ENCODE measurements around the gene ZFYVE16. TPM values are rescaled to one million over a fixed set of nuclear protein-coding genes. Genes with fewer than 3 reads are reported as not detected.

Gene ZFYVE16
- total RNA-seq, 4 donors from 2014 or later = 31.8 to 64.7 (median 45.2) TPM

DNA sequence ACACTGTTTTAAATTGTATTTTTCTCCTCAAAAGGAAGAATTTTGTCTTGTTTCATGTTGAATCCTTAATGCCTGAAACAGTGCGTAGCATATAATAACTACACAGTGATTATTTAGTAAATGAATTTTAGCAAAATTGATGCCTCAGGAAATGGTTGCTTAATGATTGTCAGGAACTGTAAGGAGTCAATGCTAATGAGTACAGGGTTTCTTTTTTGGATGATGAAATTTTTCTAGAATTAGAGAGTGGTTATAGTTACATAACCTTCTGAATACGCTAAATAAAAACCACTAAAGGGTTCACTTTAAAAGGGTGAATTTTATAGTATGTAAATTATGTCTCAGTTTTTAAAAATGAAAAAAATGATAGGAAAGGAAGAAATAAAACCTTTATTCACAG, 94.9 kb downstream of the ZFYVE16 start:
- WGBS, 2 donors = 98 to 99% methylated on average over 2 of the region's 2 CpGs
- no peaks in the 10 kb centered on the region for H3K4me1 ChIP-seq
- no peaks in the 10 kb centered on the region for H3K27me3 ChIP-seq
- H3K27ac ChIP-seq = no peak overlapping the region
- intact Hi-C loops (cut with DNase I) = no loop called here
- no peaks in the 10 kb centered on the region for H3K36me3 ChIP-seq
- TF ChIP-seq, protein P1, sequence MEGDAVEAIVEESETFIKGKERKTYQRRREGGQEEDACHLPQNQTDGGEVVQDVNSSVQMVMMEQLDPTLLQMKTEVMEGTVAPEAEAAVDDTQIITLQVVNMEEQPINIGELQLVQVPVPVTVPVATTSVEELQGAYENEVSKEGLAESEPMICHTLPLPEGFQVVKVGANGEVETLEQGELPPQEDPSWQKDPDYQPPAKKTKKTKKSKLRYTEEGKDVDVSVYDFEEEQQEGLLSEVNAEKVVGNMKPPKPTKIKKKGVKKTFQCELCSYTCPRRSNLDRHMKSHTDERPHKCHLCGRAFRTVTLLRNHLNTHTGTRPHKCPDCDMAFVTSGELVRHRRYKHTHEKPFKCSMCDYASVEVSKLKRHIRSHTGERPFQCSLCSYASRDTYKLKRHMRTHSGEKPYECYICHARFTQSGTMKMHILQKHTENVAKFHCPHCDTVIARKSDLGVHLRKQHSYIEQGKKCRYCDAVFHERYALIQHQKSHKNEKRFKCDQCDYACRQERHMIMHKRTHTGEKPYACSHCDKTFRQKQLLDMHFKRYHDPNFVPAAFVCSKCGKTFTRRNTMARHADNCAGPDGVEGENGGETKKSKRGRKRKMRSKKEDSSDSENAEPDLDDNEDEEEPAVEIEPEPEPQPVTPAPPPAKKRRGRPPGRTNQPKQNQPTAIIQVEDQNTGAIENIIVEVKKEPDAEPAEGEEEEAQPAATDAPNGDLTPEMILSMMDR (IDR thresholded peaks at IDR 0.05) = no peak
- no peak for TF ChIP-seq POLR2A (IDR thresholded peaks at IDR 0.05)
- H3K9me3 ChIP-seq = no peaks in the 10 kb centered on the region
- DNase-seq = no peak
- H3K4me3 ChIP-seq (replicated peaks in 1 of 3) = no peak overlapping the region

DNA sequence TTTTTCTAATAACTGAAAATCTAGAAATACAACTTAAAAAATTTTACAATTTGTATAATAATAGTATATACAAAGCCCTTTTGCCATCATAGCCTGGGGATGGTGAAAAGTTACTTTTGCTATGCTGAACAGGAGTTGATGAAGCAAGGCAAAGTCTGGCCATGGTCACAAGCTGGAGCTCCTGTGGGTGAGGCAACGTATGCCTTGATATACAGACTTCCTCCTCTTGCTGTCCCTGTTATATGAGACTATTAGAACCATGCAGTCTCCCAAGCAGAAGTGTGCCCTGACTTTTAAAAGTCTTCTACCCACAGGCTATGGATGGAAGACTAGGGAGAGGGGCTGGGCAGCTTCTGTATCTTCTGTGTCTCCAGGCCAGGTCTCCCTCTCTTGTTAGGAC, 95.8 kb downstream of the ZFYVE16 start:
- Histone ChIP-seq H3K4me3 (replicated peaks in 1 of 3) (no peak overlapping the region), H3K4me1 (no peaks in the 10 kb centered on the region), H3K27me3 (no peaks in the 10 kb centered on the region), H3K9me3 (no peaks in the 10 kb centered on the region), H3K36me3 (no peaks in the 10 kb centered on the region), H3K27ac (no peak overlapping the region)
- no peak for TF ChIP-seq POLR2A (IDR thresholded peaks at IDR 0.05)
- TF ChIP-seq, protein P1 (IDR thresholded peaks at IDR 0.05) = no peak
- 85 to 94% methylated on average over 1 of the region's 1 CpG for WGBS, 2 donors
- DNase-seq = no peak
- intact Hi-C loops (cut with DNase I) = no loop called here

DNA sequence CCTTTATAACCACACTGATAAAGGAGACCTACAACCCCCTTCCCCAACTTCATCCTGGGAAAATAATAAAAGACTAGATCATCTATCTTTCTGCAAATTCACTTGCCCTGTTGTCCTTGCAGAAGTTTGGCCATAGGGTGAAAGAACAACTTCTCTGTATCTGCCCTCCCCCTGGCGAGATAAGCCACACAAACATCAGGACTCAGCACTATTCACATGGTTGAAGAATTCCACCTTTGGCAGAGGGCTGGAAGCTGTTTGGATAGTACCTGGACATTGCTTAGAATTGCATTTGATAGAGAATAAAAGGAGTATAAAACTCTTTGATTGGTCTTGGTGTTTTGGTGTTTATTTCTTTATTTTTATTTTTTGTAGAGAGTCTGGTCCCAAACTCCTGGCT, 97.0 kb downstream of the ZFYVE16 start:
- 63 to 66% methylated on average over 1 of the region's 1 CpG for WGBS, 2 donors
- Histone ChIP-seq H3K27me3 (no peaks in the 10 kb centered on the region), H3K4me1 (no peaks in the 10 kb centered on the region), H3K36me3 (no peaks in the 10 kb centered on the region), H3K27ac (no peak overlapping the region), H3K4me3 (replicated peaks in 1 of 3) (no peak overlapping the region), H3K9me3 (no peaks in the 10 kb centered on the region)
- intact Hi-C loops (cut with DNase I) = no loop called here
- DNase-seq = no peak
- TF ChIP-seq, protein P1 (IDR thresholded peaks at IDR 0.05) = no peak
- TF ChIP-seq POLR2A (IDR thresholded peaks at IDR 0.05) = no peak

DNA sequence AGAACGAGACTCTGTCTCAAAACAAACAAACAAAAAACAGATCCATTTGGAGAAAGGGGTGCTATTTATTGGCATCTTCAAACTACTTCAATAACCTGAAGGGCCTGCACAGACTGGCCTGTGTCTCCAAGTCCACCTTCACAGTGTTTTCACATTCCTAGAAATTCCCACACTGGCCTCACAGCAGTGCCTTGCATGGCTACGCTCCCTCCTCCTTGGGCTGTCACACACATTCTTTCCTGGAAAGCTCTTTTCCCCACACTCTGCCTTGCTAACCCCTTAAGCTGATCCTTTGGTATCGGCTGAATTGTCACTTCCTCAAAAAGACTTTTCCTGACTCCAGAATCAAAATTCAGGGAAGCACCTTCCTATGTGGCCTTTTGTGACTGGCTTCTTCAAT, 99.8 kb downstream of the ZFYVE16 start:
- WGBS, 2 donors = 92 to 93% methylated on average over 3 of the region's 3 CpGs
- intact Hi-C loops (cut with DNase I) = no loop called here
- no peaks in the 10 kb centered on the region for H3K36me3 ChIP-seq
- no peaks in the 10 kb centered on the region for H3K9me3 ChIP-seq
- no peak overlapping the region for H3K4me3 ChIP-seq (replicated peaks in 1 of 3)
- no peaks in the 10 kb centered on the region for H3K4me1 ChIP-seq
- no peaks in the 10 kb centered on the region for H3K27me3 ChIP-seq
- TF ChIP-seq POLR2A (IDR thresholded peaks at IDR 0.05) = no peak
- TF ChIP-seq, protein P1 (IDR thresholded peaks at IDR 0.05) = no peak
- H3K27ac ChIP-seq = no peak overlapping the region
- DNase-seq = no peak

DNA sequence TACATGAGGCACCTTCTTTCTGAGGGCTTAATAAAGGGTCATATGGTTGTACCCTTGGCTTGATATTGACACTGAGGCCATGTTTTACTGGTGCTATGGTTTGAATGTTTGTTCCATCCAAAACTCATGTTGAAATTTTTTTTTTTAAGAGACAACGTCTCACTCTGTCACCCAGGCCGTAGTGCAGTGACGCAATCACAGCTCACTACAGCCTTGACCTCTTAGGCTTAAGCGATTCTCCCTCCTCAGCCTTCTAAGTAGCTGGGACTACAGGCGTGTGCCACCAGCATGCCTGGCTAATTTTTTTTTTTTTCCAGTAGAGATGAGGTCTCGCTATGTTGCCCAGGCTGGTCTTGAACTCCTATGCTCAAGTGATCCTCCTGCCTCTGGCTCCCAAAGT, 101.0 kb downstream of the ZFYVE16 start:
- Histone ChIP-seq H3K9me3 (no peaks in the 10 kb centered on the region), H3K4me1 (no peaks in the 10 kb centered on the region), H3K27ac (no peak overlapping the region), H3K4me3 (replicated peaks in 1 of 3) (no peak overlapping the region), H3K27me3 (no peaks in the 10 kb centered on the region), H3K36me3 (no peaks in the 10 kb centered on the region)
- 93 to 95% methylated on average over 6 of the region's 6 CpGs for WGBS, 2 donors
- no peak for TF ChIP-seq POLR2A (IDR thresholded peaks at IDR 0.05)
- TF ChIP-seq, protein P1 (IDR thresholded peaks at IDR 0.05) = no peak
- intact Hi-C loops (cut with DNase I) = no loop called here
- no peak for DNase-seq

Data from thyroid gland (tissue), 4 donors.